ENCODE results near the gene SLIT3.

The SLIT3 gene

GRCh38 chr5:168877132-168877892 lies 423.6 kb downstream of the SLIT3 start:
- Histone ChIP-seq H3K36me3 (ENCODE audit: control insufficient read depth in 1 of 2, insufficient read depth in 2 of 2, low read length in 2 of 2) (no peaks in the 10 kb centered on the region), H3K27me3 (ENCODE audit: control insufficient read depth in 1 of 2, insufficient read depth in 2 of 2, low read length in 2 of 2) (no peaks in the 10 kb centered on the region), H3K9me3 (ENCODE audit: control insufficient read depth in 1 of 2, low read length in 2 of 2) (no peaks in the 10 kb centered on the region), H3K4me1 (ENCODE audit: control insufficient read depth in 1 of 2, insufficient read depth in 2 of 2, low read length in 2 of 2) (no peaks in the 10 kb centered on the region), H3K9ac (ENCODE audit: low read depth in 1 of 2, low read length in 2 of 2) (no peak overlapping the region), H3K27ac (ENCODE audit: low read depth, low read length) (no peak overlapping the region), H3K4me3 (ENCODE audit: low read depth in 1 of 2, low read length in 2 of 2) (no peak overlapping the region)

DNA sequence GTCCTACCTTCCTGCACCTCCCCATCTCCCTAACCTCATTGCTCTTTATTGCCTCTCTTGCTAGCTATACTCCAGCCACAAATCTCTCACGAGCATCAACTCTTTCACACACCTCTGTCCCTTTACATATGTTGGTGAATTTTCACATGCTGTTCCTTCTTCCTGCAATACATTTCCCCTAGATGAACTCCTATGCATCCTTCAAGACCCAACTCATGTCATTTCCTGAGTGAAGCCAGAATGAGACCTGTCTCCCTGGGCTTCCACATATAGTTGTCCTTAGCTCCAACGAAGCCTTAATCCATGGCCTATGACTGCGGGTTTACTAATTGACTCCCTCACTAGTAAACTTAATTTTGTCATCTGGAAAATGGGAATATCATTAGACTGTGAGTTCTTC lies 424.5 kb downstream of the SLIT3 start:
- Histone ChIP-seq H3K4me3 (ENCODE audit: low read depth in 1 of 2, low read length in 2 of 2) (no peak overlapping the region), H3K27ac (ENCODE audit: low read depth, low read length) (no peak overlapping the region), H3K36me3 (ENCODE audit: control insufficient read depth in 1 of 2, insufficient read depth in 2 of 2, low read length in 2 of 2) (no peaks in the 10 kb centered on the region), H3K27me3 (ENCODE audit: control insufficient read depth in 1 of 2, insufficient read depth in 2 of 2, low read length in 2 of 2) (no peaks in the 10 kb centered on the region), H3K9me3 (ENCODE audit: control insufficient read depth in 1 of 2, low read length in 2 of 2) (no peaks in the 10 kb centered on the region), H3K9ac (ENCODE audit: low read depth in 1 of 2, low read length in 2 of 2) (no peak overlapping the region), H3K4me1 (ENCODE audit: control insufficient read depth in 1 of 2, insufficient read depth in 2 of 2, low read length in 2 of 2) (no peaks in the 10 kb centered on the region)

- H3K9ac ChIP-seq (ENCODE audit: low read depth in 1 of 2, low read length in 2 of 2), result no peak overlapping the region
- H3K9me3 ChIP-seq (ENCODE audit: control insufficient read depth in 1 of 2, low read length in 2 of 2), result no peaks in the 10 kb centered on the region
- no peaks in the 10 kb centered on the region for H3K4me1 ChIP-seq (ENCODE audit: control insufficient read depth in 1 of 2, insufficient read depth in 2 of 2, low read length in 2 of 2)
These were observed 425.1 kb downstream of the SLIT3 start for GRCh38 chr5:168875832-168876231.

DNA sequence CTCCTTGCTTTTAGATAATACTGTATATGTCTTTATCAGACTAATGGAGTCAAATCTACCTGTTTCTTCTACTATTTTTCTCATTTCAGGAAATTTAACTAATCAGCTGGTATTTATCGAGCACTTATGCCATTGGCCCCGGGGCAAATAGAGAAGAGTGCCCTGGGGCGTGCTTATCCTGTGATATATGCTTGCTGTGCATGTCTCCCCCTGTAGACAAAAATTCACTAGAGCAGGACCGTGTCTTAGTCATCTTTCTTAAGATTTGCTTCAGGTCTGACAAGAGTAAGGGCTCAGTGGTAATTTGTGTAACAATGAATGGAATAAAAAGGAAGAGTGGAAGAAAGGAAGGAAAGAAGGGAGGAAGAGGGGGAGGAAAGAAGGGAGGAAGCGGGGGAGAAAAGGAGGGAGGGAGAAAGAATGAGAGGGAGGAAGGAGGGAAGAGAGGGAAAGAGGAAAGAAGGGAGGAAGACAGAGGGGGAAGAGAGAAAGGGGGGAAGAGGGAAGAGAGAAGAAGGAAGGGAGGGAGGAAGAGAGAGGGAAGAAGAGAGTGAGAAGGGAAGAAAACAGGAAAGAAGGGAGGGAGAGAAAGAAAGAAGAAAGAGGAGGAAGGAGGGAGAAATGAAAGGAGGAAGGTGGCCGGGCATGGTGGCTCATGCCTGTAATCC lies 426.1 kb downstream of the SLIT3 start:
- Histone ChIP-seq H3K9me3 (ENCODE audit: control insufficient read depth in 1 of 2, low read length in 2 of 2) (no peaks in the 10 kb centered on the region), H3K4me3 (ENCODE audit: low read depth in 1 of 2, low read length in 2 of 2) (no peak overlapping the region), H3K27me3 (ENCODE audit: control insufficient read depth in 1 of 2, insufficient read depth in 2 of 2, low read length in 2 of 2) (no peaks in the 10 kb centered on the region), H3K36me3 (ENCODE audit: control insufficient read depth in 1 of 2, insufficient read depth in 2 of 2, low read length in 2 of 2) (no peaks in the 10 kb centered on the region), H3K9ac (ENCODE audit: low read depth in 1 of 2, low read length in 2 of 2) (no peak overlapping the region), H3K4me1 (ENCODE audit: control insufficient read depth in 1 of 2, insufficient read depth in 2 of 2, low read length in 2 of 2) (no peaks in the 10 kb centered on the region), H3K27ac (ENCODE audit: low read depth, low read length) (no peak overlapping the region)

More at GRCh38 chr5:168875832-168876231, 425.1 kb downstream of the SLIT3 start:
- Histone ChIP-seq H3K4me3 (ENCODE audit: low read depth in 1 of 2, low read length in 2 of 2) (no peak overlapping the region), H3K27ac (ENCODE audit: low read depth, low read length) (no peak overlapping the region), H3K36me3 (ENCODE audit: control insufficient read depth in 1 of 2, insufficient read depth in 2 of 2, low read length in 2 of 2) (no peaks in the 10 kb centered on the region), H3K27me3 (ENCODE audit: control insufficient read depth in 1 of 2, insufficient read depth in 2 of 2, low read length in 2 of 2) (no peaks in the 10 kb centered on the region)

- no peaks in the 10 kb centered on the region for H3K9me3 ChIP-seq (ENCODE audit: control insufficient read depth in 1 of 2, low read length in 2 of 2)
- no peak overlapping the region for H3K27ac ChIP-seq (ENCODE audit: low read depth, low read length)
- H3K4me3 ChIP-seq (ENCODE audit: low read depth in 1 of 2, low read length in 2 of 2), result no peak overlapping the region
- no peaks in the 10 kb centered on the region for H3K4me1 ChIP-seq (ENCODE audit: control insufficient read depth in 1 of 2, insufficient read depth in 2 of 2, low read length in 2 of 2)
- H3K27me3 ChIP-seq (ENCODE audit: control insufficient read depth in 1 of 2, insufficient read depth in 2 of 2, low read length in 2 of 2), result no peaks in the 10 kb centered on the region
- no peaks in the 10 kb centered on the region for H3K36me3 ChIP-seq (ENCODE audit: control insufficient read depth in 1 of 2, insufficient read depth in 2 of 2, low read length in 2 of 2)
- no peak overlapping the region for H3K9ac ChIP-seq (ENCODE audit: low read depth in 1 of 2, low read length in 2 of 2)
These were observed 428.7 kb downstream of the SLIT3 start for GRCh38 chr5:168872246-168872645.

DNA sequence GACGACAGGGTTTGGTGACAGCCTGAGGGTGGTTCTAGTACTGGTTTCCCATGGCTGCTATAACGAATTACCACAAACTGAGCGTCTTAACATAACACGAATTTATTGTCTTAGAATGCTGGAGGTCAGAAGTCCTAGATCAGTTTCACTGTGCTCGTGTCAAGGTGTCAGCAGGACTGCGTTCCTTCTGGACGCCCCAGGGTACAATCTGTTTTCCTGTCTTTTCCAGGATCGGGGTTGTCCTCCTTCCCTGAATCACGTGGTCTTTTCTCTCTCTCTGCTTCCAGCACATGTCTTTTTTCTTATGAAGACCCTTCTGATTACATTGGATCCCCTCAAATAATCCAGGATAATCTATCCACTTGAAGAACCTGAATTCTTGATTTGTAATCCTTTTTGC lies 430.0 kb downstream of the SLIT3 start:
- Histone ChIP-seq H3K36me3 (ENCODE audit: control insufficient read depth in 1 of 2, insufficient read depth in 2 of 2, low read length in 2 of 2) (no peaks in the 10 kb centered on the region), H3K9ac (ENCODE audit: low read depth in 1 of 2, low read length in 2 of 2) (no peak overlapping the region), H3K27ac (ENCODE audit: low read depth, low read length) (no peak overlapping the region), H3K4me3 (ENCODE audit: low read depth in 1 of 2, low read length in 2 of 2) (no peak overlapping the region), H3K4me1 (ENCODE audit: control insufficient read depth in 1 of 2, insufficient read depth in 2 of 2, low read length in 2 of 2) (no peaks in the 10 kb centered on the region), H3K9me3 (ENCODE audit: control insufficient read depth in 1 of 2, low read length in 2 of 2) (no peaks in the 10 kb centered on the region), H3K27me3 (ENCODE audit: control insufficient read depth in 1 of 2, insufficient read depth in 2 of 2, low read length in 2 of 2) (no peaks in the 10 kb centered on the region)

- Histone ChIP-seq H3K4me1 (ENCODE audit: control insufficient read depth in 1 of 2, insufficient read depth in 2 of 2, low read length in 2 of 2) (no peaks in the 10 kb centered on the region), H3K9ac (ENCODE audit: low read depth in 1 of 2, low read length in 2 of 2) (no peak overlapping the region), H3K4me3 (ENCODE audit: low read depth in 1 of 2, low read length in 2 of 2) (no peak overlapping the region), H3K27me3 (ENCODE audit: control insufficient read depth in 1 of 2, insufficient read depth in 2 of 2, low read length in 2 of 2) (no peaks in the 10 kb centered on the region), H3K9me3 (ENCODE audit: control insufficient read depth in 1 of 2, low read length in 2 of 2) (no peaks in the 10 kb centered on the region), H3K36me3 (ENCODE audit: control insufficient read depth in 1 of 2, insufficient read depth in 2 of 2, low read length in 2 of 2) (no peaks in the 10 kb centered on the region), H3K27ac (ENCODE audit: low read depth, low read length) (no peak overlapping the region)
These were observed 431.2 kb downstream of the SLIT3 start for GRCh38 chr5:168869615-168870227.

DNA sequence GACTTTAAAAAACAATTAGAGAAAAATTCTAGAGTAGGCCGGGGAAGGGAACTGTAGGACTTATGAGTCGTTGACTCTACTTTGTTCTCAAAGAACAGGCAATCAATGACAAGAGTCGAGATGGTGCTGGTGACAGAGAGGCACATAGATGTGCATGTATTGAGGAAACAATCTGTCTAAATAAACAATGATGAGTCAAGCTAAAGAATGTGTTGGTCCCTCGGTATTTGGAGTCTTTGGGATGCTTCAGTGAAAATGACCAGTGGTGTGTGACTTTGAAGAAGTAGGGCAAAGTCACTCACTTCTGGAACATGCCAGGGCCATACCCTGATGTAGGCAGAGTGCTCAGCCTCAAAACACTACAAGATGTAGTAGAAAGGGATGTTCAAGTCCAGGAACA lies 433.7 kb downstream of the SLIT3 start:
- peaks cover 0 to 7% of the 10 kb centered on the region in 2 donors for H3K4me1 ChIP-seq (ENCODE audit: control insufficient read depth in 1 of 2, insufficient read depth in 2 of 2, low read length in 2 of 2)
- no peaks in the 10 kb centered on the region for H3K27me3 ChIP-seq (ENCODE audit: control insufficient read depth in 1 of 2, insufficient read depth in 2 of 2, low read length in 2 of 2)
- H3K9ac ChIP-seq (ENCODE audit: low read depth in 1 of 2, low read length in 2 of 2), result no peak overlapping the region
- no peaks in the 10 kb centered on the region for H3K36me3 ChIP-seq (ENCODE audit: control insufficient read depth in 1 of 2, insufficient read depth in 2 of 2, low read length in 2 of 2)
- no peaks in the 10 kb centered on the region for H3K9me3 ChIP-seq (ENCODE audit: control insufficient read depth in 1 of 2, low read length in 2 of 2)
- no peak overlapping the region for H3K4me3 ChIP-seq (ENCODE audit: low read depth in 1 of 2, low read length in 2 of 2)
- no peak overlapping the region for H3K27ac ChIP-seq (ENCODE audit: low read depth, low read length)

GRCh38 chr5:168865968-168866367 lies 435.0 kb downstream of the SLIT3 start:
- H3K27ac ChIP-seq (ENCODE audit: low read depth, low read length), result no peak overlapping the region
- no peaks in the 10 kb centered on the region for H3K27me3 ChIP-seq (ENCODE audit: control insufficient read depth in 1 of 2, insufficient read depth in 2 of 2, low read length in 2 of 2)
- no peak overlapping the region for H3K4me3 ChIP-seq (ENCODE audit: low read depth in 1 of 2, low read length in 2 of 2)
- peaks cover 0 to 7% of the 10 kb centered on the region in 2 donors for H3K4me1 ChIP-seq (ENCODE audit: control insufficient read depth in 1 of 2, insufficient read depth in 2 of 2, low read length in 2 of 2)
- H3K9me3 ChIP-seq (ENCODE audit: control insufficient read depth in 1 of 2, low read length in 2 of 2), result no peaks in the 10 kb centered on the region
- no peaks in the 10 kb centered on the region for H3K36me3 ChIP-seq (ENCODE audit: control insufficient read depth in 1 of 2, insufficient read depth in 2 of 2, low read length in 2 of 2)
- no peak overlapping the region for H3K9ac ChIP-seq (ENCODE audit: low read depth in 1 of 2, low read length in 2 of 2)

- Histone ChIP-seq H3K36me3 (ENCODE audit: control insufficient read depth in 1 of 2, insufficient read depth in 2 of 2, low read length in 2 of 2) (no peaks in the 10 kb centered on the region), H3K27ac (ENCODE audit: low read depth, low read length) (no peak overlapping the region), H3K9ac (ENCODE audit: low read depth in 1 of 2, low read length in 2 of 2) (no peak overlapping the region), H3K4me3 (ENCODE audit: low read depth in 1 of 2, low read length in 2 of 2) (no peak overlapping the region), H3K27me3 (ENCODE audit: control insufficient read depth in 1 of 2, insufficient read depth in 2 of 2, low read length in 2 of 2) (no peaks in the 10 kb centered on the region), H3K9me3 (ENCODE audit: control insufficient read depth in 1 of 2, low read length in 2 of 2) (no peaks in the 10 kb centered on the region), H3K4me1 (ENCODE audit: control insufficient read depth in 1 of 2, insufficient read depth in 2 of 2, low read length in 2 of 2) (peaks cover 0 to 7% of the 10 kb centered on the region in 2 donors)
These were observed 437.9 kb downstream of the SLIT3 start for GRCh38 chr5:168863021-168863420.
